GM21381 (cell line): ENCODE data around the gene RFPL4A.
"Not testable (repeated sequence)": the region's sequence is repeated elsewhere in the genome, so short reads cannot be mapped to it uniquely, and the experiment has no call there.

Experiments used
- ATAC-seq: cut with Tn5 transposase; IDR thresholded peaks from one replicate; pipeline ENCODE4 v1.9.1; 2021; ENCODE audit warnings: mild to moderate bottlenecking, moderate library complexity; ENCODE audit not compliant: unreplicated experiment

Gene RFPL4A

GRCh38 chr19:55758797-55759196, at the start of gene RFPL4A:
TSS of gene RFPL4A (plus strand) at chr19:55759097. CDS start at chr19:55761801, 2,704 bp downstream.
- not testable (repeated sequence) for ATAC-seq

GRCh38 chr19:55711719-55712118, 47.2 kb upstream of the RFPL4A start:
- ATAC-seq, result no peak

- ATAC-seq, result no peak
Observed at GRCh38 chr19:55712804-55713631, 45.9 kb upstream of the RFPL4A start.

- ATAC-seq, result no peak
Observed at GRCh38 chr19:55716531-55716930, 42.4 kb upstream of the RFPL4A start.

GRCh38 chr19:55717251-55717650, 41.6 kb upstream of the RFPL4A start:
- no peak for ATAC-seq

- not testable (repeated sequence) for ATAC-seq
Observed at GRCh38 chr19:55717879-55718711, 40.8 kb upstream of the RFPL4A start.

- ATAC-seq, result no peak
Observed at GRCh38 chr19:55720214-55720746, 38.6 kb upstream of the RFPL4A start.

GRCh38 chr19:55720801-55721200, 38.1 kb upstream of the RFPL4A start:
- no peak for ATAC-seq

- ATAC-seq, result no peak
Observed at GRCh38 chr19:55723491-55723890, 35.4 kb upstream of the RFPL4A start.

- not testable (repeated sequence) for ATAC-seq
Observed at GRCh38 chr19:55730378-55730777, 28.5 kb upstream of the RFPL4A start.

GRCh38 chr19:55738302-55738701, 20.6 kb upstream of the RFPL4A start, which contains the start of gene NLRP9:
TSS of gene NLRP9 (minus strand) at chr19:55738402. CDS start at chr19:55738374, 28 bp downstream.
- no peak for ATAC-seq

- no peak for ATAC-seq
Observed at GRCh38 chr19:55750715-55751114, 8.2 kb upstream of the RFPL4A start.

GRCh38 chr19:55753401-55753800, 5.5 kb upstream of the RFPL4A start:
- no peak for ATAC-seq

GRCh38 chr19:55756808-55757207, 2.1 kb upstream of the RFPL4A start:
- not testable (repeated sequence) for ATAC-seq

GRCh38 chr19:55766466-55766865, 7.6 kb downstream of the RFPL4A start:
- no peak for ATAC-seq

- ATAC-seq, result not testable (repeated sequence)
Observed at GRCh38 chr19:55768818-55769217, 9.9 kb downstream of the RFPL4A start, which contains the start of gene RFPL4AL1. TSS of gene RFPL4AL1 (plus strand) at chr19:55769118. CDS start at chr19:55771805, 2,687 bp downstream.

- ATAC-seq, result not testable (repeated sequence)
Observed at GRCh38 chr19:55769632-55770031, 10.7 kb downstream of the RFPL4A start.

- ATAC-seq, result no peak
Observed at GRCh38 chr19:55777528-55777927, 18.6 kb downstream of the RFPL4A start.

- ATAC-seq, result no peak
Observed at GRCh38 chr19:55778331-55778730, 19.4 kb downstream of the RFPL4A start.

GRCh38 chr19:55781112-55781511, 22.2 kb downstream of the RFPL4A start:
- ATAC-seq, result no peak

- ATAC-seq, result no peak
Observed at GRCh38 chr19:55795021-55795420, 36.1 kb downstream of the RFPL4A start.
